ENCODE results near the gene LGALS7.
"Not testable (repeated sequence)": the region's sequence is repeated elsewhere in the genome, so short reads cannot be mapped to it uniquely, and the experiment has no call there.

The LGALS7 gene

DNA sequence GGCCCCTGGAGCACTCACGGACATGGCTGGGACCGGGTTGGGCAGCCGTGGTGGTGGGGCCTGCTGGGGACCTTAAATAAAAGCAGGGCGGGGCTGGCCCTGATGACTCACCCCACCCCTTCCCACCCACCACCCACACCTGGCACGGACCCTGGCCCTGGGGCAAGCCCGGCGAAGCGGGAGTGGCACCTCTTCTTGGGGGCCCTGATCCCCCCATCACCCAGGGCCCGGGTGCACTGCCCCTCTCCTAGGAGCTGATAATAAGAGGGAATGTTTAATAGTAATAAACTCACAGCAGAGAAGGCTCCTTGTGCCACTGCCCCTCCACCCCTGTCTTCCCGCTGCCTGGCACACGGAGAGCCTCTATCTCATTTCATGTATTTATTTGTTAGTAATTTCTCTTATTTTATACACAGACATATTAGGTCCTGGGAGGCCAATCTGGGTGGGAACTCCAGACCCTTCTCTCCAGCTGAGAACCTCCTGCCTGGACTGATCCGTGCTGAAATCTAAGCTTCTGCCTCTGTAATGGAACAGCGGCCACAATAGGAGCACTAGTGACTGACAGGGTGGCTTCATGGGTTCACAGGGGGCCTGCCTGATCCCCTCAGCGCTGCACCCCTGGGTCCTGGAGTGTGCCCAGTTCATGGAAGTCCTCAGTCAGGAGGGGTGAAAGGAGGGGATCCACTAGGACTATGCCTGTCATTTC, at the start of gene LGALS7:
Gene LGALS7 (minus strand): TSS at position 49 of the 709 bp plus-strand sequence. CDS start 25 bp downstream, at position 24.
- no peak for DNase-seq

DNA sequence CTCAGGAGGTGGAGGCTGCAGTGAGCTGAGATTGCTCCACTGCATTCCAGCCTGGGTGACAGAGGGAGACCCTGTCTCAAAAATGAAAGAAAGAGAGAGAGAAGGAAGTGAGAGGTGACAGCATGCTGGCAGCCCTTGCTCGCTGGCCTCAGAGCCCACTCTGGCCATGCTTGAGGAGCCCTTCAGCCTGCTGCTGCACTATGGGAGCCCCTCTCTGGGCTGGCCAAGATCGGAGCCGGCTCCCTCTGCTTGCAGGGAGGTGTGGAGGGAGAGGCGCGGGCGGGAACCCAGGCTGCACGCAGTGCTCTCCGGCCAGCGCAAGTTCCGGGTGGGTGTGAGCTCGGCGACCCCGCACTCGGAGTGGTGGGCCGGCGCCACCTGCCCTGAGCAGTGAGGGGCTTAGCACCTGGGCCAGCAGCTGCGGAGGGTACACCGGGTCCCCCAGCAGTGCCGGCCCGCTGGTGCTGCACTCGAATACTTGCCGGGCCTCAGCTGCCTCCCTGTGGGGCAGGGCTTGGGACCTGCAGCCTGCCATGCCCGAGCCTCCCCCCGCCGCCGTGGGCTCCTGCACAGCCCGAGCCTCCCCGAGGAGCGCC, 48.0 kb upstream of the LGALS7 start:
- DNase-seq = not testable (repeated sequence)

DNA sequence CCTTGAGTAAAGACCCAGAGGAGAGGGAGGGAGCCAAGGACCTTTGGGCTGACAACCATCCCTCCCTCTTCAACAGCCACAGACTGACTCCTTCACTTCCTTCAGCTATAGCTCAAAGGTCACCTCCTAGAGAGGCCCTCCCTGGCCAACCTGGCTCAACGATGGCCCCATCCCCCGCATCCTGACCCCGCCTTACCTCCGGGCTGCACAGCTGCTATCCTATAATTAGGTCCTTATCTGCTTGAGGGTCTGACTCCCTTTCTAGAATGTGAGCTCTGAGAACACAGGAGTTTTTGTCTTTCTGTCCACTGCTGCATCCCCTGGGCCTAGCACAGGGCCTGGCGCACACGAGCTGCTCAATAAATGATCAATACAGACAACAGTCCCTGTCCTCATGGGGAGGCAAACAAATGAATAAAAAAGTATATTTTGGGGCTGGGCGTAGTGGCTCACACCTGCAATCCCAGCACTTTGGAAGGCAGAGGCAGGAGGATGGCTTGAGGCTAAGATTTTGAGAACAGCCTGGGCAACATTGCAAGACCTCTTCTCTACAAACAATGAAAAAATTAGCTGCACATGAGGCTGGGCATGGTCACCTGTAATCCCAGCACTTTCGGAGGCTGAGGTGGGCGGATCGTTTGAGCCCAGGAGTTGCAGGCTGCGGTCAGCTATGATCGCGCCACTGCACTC, 46.1 kb upstream of the LGALS7 start:
- DNase-seq = no peak

DNA sequence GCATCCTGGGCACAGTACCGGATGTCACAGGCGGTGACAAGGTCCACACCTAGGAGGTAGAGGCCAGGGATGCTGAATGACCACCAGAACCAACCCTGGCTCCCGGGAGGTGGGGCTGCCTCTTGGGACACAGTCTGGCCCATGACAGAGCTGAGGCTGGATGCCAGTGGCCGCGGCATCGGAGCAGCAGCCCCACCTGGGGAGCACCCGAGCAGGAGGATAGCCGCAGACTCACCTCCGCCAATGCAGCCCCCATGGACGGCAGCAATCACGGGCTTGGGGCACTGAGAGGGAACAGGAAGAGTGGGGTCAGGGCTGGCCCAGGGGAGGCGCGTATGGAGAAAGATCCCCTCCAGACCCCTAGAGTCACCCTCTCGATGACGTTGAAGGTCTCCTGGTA, 43.8 kb upstream of the LGALS7 start:
- DNase-seq = no peak

DNA sequence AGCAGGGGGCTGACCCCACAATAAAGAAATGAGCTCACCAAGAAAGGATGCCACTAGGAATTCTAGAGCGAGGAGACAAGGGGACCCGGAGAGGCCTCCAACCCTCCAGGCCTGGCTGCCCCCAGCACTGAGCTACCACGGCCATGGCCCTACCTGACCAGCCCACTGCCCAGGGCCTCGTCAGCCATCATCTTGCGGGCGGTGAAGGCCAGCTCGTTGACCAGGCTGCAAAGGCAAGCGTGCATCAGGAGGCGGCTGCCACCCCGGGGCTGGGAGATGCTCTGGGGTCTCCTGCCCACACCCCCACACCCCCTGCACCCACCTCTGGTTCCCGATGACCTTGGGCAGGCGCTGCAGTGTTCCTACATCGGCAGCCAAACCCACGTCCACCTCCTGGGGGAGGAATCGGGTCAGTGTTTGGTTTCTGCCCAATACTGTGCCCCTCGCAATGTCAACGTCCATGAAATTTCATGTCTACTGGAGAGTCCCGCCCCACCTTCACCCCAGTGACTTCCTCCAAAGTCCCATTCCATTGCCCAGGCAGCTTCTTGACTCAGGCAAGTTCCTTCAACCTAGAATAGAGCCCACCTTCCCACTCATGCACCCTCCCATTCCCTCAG, 42.9 kb upstream of the LGALS7 start:
- DNase-seq = no peak

DNA sequence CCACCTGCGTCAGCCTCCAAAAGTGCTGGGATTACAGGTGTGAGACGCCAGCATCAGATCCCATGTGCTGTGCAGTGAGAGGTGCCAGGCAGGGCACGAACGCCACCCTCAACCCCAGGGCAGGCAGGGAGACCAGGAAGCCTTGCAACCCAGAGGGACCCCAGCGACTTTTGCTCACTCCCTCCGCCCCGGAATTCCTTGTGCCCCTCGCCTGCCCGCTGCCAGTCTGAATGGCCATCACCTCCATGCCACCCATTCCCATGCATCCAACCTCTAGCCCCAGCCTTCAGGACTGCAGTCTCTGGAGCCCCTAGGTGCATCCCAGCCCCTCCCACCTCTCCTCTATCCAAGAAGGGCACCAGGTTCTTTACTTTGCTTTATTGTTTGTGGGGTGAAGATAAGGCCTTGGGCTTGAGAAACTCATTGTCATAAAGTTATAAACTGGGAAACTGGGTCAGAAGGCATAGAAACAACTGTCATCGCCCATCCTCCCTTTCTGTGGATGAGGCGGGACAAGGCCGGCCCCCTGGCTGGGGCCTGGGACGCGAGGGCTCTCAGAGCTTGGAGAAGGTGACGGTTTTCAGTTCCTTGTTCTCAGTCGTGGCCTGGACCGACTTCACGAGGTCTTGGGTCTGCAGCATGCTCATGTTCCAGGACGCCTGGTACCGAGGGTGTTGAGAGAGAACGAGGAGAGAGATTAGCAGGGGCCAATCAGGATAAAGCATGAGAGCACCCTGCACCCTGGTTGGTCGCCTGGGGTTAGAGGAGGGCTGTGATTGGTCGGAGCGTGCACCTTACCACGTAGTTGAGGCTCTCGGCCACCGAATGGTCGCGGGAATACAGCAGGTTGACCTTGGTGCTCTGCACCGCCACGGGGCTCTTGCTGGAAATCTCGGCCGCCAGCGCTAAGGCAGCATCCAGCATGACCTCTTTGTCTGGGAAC, 42.0 kb upstream of the LGALS7 start:
- no peak for DNase-seq

DNA sequence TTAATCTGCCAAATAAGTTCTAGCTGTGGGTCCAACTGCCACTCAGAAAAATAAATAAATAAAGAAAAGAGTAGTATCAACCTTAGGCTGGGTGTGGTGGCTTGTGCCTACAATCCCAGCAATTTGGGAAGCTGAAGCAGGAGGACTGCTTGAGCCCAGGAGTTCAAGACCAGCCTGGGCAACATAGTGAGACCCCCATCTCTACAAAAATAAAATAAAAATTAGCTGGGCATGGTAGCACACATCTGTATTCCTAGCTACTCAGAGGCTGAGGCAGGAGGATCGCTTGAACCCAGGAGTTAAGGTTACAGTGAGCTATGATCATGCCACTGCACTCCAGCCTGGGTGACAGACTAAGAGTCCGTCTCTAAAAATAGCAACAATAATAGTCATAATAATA, 40.6 kb upstream of the LGALS7 start:
- DNase-seq = not testable (repeated sequence)

DNA sequence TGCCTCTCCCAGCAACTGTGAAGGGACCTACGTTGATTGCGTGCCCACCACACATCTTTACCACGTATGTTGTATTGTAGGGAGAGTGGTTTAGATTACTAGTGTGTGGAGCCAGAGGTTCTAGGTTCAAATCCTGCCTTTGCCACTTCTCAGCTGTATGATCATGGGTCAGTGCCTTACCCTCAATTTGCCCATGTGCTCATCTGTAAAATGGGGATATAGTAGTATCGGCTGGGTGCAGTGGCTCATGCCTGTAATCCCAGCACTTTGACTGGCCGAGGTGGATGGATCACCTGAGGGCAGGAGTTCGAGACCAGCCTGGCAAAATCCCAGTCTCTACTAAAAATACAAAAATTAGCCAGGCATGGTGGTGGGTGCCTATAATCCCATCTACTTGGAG, 40.0 kb upstream of the LGALS7 start:
- no peak for DNase-seq

DNA sequence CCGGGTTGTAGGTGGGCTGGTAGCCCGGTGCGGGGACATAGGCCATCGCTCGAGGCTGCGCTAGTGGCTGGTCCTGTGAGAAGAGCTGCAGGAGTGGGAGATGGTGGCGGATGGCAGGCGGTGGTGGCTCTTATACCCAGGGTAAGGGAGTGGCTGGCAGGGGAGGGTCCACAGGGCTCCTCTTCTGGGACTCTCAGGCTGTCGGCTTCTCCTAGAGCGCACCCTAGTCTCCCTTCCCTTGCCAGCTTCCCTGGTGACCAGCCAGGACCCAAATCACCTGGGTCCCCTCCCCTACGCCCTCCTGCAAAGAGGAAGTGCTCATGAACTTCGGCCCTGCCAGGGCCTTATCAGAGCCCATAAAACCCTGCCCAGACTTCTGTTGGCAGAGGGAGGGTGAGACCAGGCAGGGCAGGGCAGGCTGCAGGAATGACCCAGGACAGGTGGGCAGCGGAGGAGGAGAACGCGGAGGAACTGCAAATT, 39.6 kb upstream of the LGALS7 start, which contains the start of gene LGALS4:
Gene LGALS4 (minus strand): TSS at position 105 of the 480 bp plus-strand sequence. CDS start 59 bp downstream, at position 46.
- no peak for DNase-seq

DNA sequence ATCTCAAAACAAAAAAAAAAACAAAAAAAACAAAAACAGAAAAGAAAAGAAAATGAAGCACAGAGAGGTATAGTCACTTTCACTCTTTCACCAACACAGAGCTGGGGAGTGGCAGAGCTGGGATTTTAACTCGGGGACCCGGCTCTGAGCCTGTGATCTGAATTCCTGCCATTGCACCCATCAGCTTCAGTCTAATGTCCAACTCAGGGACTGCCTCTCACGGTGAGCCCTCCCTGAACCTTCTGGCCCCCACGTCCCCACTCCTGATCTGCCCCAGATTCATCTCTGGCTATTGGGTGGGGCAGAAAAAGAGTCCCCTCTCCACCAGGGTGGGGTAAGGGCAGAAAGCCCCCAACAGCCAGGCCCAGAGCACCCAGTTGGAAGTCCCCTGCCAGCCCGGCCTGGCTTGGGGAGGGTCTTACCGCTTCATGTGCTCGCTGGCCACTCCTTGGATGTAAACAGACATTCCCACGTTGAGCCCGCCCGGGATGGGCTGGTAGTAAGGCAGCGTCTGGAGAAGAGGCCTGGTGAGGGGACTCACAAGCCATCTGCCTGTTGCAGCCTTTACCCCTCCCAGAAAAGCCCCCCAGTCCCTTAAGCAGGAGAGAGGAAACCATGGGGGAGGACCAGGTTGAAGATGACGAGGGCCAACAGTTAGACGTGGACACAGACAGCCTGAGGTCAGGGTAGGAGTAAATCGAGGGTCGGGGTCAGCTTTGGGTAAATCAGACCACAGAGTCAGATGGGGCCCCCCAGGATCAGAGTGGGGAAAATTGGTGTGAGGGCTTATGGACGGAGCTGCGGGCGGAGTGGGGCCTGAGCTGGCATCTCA, 38.9 kb upstream of the LGALS7 start:
- DNase-seq = no peak

DNA sequence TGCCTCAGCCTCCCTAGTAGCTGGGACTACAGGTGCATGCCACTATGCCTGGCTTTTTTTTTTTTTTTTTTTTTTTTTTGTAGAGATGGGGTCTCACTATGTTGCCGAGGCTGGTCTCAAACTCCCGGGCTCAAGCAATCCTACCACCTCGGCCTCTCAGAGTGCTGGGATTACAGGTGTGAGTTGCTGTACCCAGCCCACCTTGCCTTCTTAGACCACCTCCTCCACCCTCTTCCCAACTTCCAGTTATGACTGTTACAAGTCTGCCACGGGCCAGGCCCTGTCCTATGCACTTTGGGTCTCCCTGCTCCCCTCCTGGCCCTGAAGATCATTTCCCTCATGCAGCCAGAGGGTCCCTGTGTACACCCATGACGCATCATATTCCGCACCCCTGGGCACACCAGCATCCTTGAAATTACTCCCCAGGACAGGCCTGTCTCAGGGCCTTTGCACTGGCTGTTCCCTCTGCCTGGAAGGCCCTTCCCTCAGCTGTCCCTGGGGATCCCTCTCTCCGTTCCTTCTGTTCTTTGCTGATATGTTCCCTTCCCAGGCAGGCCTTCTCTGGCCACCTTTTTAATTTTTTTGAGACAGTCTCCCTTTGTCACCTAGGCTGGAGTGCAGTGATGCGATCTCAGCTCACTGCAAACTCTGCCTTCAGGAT, 36.4 kb upstream of the LGALS7 start:
- DNase-seq = no peak

DNA sequence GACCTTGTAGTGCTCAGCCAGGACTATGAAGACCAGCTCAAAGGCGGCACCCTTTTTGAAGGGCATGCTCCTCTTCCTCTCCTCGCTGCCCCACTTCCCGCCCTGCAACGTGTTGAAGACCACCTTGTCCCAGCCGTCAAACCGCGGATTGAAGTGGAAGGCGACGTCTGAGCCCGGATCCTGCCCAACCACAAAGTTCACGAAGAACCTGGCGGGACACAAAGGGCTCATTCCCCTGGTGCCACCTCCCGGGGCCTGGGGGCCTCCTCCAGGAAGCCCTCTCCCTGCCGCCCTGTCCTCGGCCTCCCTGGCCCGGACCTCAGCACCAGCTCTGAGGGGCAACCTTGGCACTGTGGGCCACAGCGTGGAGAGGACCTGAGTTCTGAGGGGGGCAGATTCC, 35.4 kb upstream of the LGALS7 start:
- DNase-seq = no peak

DNA sequence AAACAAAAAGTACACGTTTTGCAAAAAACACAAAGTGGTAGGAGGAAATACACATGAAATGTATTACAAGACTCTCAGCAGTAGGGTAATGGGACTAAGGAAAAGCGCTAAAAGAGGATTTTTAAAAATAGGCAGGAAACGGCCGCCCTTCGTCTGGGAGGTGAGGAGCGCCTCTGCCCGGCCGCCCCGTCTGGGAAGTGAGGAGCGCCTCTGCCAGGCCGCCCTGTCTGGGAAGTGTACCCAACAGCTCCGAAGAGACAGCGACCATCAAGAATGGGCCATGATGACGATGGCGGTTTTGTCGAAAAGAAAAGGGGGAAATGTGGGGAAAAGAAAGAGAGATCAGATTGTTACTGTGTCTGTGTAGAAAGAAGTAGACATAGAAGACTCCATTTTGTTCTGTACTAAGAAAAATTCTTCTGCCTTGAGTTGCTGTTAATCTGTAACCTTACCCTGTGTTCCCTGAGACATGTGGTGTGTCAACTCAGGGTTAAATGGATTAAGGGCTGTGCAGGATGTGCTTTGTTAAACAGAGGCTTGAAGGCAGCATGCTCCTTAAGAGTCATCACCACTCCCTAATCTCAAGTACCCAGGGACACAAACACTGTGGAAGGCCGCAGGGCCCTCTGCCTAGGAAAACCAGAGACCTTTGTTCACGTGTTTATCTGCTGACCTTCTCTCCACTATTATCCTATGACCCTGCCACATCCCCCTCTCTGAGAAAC, 34.2 kb upstream of the LGALS7 start:
- DNase-seq = not testable (repeated sequence)

DNA sequence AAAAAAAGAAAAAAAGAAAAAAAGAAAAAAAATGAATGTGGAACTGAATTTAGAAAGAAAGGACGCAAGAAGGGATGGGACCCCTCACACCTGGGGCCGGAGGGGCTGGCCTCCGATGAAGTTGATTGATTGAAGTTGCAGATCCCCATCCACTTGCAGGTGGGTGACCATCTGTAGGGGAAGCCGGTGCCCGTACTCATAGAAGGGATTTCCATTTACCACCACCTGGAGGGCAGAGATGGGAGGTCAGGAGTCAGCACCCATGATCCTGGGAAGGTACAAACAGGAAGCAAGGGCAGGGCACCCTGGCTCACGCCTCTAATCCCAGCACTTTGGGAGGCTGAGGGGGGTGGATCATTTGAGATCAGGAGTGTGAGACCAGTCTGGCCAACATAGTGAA, 33.1 kb upstream of the LGALS7 start:
- no peak for DNase-seq

DNA sequence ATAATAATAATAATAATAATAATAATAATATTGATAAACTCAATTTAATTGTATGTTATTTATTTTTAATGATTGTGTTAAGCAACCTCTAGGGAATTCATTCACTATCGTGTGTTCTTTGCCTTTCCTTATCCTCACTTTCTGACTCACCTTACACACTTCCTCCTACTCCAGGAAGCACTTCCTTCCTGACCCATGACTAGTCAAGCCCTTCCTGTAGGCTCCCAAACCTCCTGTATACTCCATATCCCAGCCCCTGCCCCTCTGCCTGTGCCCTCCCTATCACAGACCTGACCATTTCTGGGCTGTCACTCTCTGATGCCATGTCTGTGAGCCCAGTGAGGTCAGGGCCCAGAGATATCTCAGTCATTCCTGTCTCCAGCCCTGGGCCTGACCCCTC, 31.9 kb upstream of the LGALS7 start:
- peak; percentile 6 for DNase-seq

DNA sequence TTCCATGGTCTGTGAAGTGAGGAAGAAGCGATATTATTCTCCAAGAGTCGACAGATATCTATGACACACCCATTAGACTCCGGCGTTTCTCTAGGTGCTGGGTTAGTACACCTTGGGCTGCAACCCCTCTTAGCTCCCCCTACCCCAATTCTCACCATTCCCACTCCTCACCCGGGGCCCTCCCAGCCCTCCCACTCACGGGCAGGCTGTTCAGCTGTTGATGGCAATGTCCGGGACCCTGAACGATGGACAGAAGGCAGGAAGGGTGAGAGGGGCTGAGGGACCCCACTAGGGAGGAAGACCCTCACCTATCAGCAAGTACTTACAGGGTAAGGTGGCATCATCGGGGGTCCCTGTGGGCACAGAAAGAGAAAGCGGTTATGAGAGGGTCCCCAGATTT, 30.2 kb upstream of the LGALS7 start:
- DNase-seq = no peak

DNA sequence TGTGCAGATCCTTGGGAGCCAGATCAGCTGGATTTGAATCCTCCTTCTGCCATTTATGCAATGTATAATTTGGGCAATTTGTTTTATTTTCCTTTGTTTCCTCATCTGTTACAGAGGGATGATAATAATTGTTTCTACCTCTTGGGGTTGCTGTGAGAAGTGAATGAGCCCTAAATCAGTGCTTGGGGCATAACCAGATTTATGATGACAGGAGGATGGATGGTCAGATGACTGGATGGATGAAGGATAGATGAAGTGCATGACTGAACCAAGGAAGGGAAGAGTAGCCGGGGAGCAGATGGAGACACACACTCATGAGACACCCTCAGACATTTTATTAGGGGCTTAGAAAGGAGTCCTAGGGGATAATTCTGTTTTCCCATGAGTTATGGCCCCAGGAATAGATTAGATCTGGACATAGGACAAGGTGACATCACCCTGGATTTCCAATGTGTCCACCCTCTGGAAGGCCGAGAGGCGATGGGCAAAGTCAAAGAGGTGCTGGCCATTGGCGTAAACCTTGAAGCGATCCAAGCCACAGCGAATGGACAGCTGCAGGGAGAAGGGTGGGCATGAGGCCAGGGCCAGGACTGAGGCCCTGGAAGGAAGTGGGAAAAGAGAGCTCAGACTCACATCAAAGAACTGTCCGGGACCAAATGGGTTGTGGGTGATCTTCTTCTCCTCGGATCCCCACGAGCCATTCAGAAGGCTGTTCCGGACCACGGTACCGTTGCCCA, 28.2 kb upstream of the LGALS7 start:
- no peak for DNase-seq

DNA sequence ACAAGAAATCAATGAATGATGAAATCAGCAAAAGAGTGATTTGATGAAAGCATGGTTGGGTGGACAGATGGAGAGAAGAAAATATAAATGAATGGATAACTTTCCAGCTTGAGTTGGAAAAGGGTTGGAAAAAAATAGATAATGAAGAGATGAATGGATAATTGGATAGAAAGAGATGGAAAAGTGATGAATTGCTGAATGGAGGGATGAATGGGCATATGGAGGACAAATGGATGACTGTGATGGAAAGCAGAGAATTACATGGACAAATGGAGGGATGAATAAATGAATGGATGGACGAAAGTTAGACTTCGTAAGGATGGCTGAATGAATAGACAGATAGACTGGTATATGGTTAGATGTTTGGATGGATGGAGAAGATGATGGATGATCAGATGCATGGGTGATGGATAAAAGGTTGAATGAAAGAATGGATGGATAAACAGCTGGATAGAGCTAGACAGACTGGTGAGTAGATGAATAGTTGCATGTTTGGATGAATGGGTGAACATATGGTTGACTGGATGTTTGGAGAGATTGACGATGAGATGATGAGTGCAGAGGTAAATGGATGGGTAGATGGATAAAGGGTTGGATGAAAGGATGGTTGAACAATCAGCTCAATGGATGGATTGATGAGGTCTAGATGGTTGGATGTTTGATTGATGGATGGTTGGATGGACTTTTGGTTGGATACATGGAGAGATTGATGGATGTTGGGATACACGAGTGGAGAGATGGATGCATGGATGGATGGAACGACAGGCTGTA, 27.4 kb upstream of the LGALS7 start:
- no peak for DNase-seq

DNA sequence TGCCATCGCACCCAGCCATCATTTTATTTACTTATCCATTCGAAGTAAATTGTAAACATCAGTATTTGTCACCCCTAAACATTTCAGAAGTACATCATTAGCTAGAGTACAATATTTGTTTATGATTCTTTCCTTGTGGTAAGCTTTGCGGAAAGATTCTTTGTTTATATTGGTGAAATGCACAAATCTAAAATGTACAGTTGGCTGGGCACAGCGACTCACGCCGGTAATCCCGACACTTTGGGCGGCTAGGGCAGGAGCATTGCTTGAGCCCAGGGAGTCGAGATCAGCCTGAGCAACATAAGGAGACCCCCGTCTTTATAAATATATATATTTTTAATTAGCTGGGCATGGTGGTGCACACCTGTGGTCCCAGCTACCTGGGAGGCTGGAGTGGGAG, 25.8 kb upstream of the LGALS7 start:
- no peak for DNase-seq
